H9 (cell line): ENCODE data around the gene FAT4. TPM values are rescaled to one million over a fixed set of nuclear protein-coding genes. Genes with fewer than 3 reads are reported as not detected.

Experiments
- DNase-seq: peaks from one replicate; pipeline ENCODE4 v3.0.0-alpha.2; 2017
- H2AFZ ChIP-seq: one replicate; pipeline ENCODE4 v1.6.1; 2013; ENCODE audit warnings: mild to moderate bottlenecking, low read length, control low read depth, moderate library complexity
- H2AK5ac ChIP-seq: 2 replicates; pipeline ENCODE4 v1.6.1; 2013; ENCODE audit warnings: low read length, control low read depth, mixed read lengths; ENCODE audit not compliant: insufficient read length
- H2BK120ac ChIP-seq: one replicate; pipeline ENCODE4 v1.6.1; 2013; ENCODE audit warnings: low read depth, mild to moderate bottlenecking, low read length, control low read depth, inconsistent platforms; ENCODE audit not compliant: poor library complexity, severe bottlenecking
- H2BK12ac ChIP-seq: 2 replicates; pipeline ENCODE4 v1.6.1; 2013; ENCODE audit warnings: low read length, control low read depth, mixed read lengths, low read depth; ENCODE audit not compliant: insufficient read length
- H2BK15ac ChIP-seq: 2 replicates; pipeline ENCODE4 v1.6.1; 2013; ENCODE audit warnings: low read depth, low read length, control low read depth
- H2BK20ac ChIP-seq: one replicate; pipeline ENCODE4 v1.6.1; 2013; ENCODE audit warnings: low read depth, mild to moderate bottlenecking, low read length, control low read depth, inconsistent platforms; ENCODE audit not compliant: poor library complexity, severe bottlenecking
- H2BK5ac ChIP-seq: 2 replicates; pipeline ENCODE4 v1.6.1; 2013; ENCODE audit warnings: low read length, control low read depth, mixed read lengths; ENCODE audit not compliant: insufficient read length
- H3K14ac ChIP-seq: 2 replicates; pipeline ENCODE4 v1.6.1; 2013; ENCODE audit warnings: low read length, control low read depth; ENCODE audit not compliant: insufficient read depth
- H3K18ac ChIP-seq: 2 replicates; pipeline ENCODE4 v1.6.1; 2013; ENCODE audit warnings: low read depth, mild to moderate bottlenecking, mixed read lengths, low read length, control low read depth; ENCODE audit not compliant: insufficient read length
- H3K23ac ChIP-seq: 2 replicates; pipeline ENCODE4 v1.6.1; 2013; ENCODE audit warnings: low read length, control low read depth, mixed read lengths, low read depth; ENCODE audit not compliant: insufficient read length
- H3K23me2 ChIP-seq: 2 replicates; pipeline ENCODE4 v1.6.1; 2013; ENCODE audit warnings: low read depth, mild to moderate bottlenecking, mixed read lengths, low read length, control low read depth; ENCODE audit not compliant: insufficient read length, poor library complexity, severe bottlenecking
- H3K27ac ChIP-seq: 2 replicates; pipeline ENCODE4 v1.5.1; 2013; ENCODE audit warnings: low read length, control low read depth, mixed read lengths, low read depth; ENCODE audit not compliant: insufficient read length
- H3K27me3 ChIP-seq: 2 replicates; pipeline ENCODE4 v1.6.1; 2013; ENCODE audit warnings: low read length, control low read depth, inconsistent platforms; ENCODE audit not compliant: insufficient read depth
- H3K4ac ChIP-seq: 2 replicates; pipeline ENCODE4 v1.6.1; 2013; ENCODE audit warnings: low read depth, mild to moderate bottlenecking, control low read depth, inconsistent platforms, low read length, moderate library complexity
- H3K4me1 ChIP-seq: 2 replicates; pipeline ENCODE4 v1.6.1; 2013; ENCODE audit warnings: low read length, control low read depth, inconsistent platforms; ENCODE audit not compliant: insufficient read depth
- H3K4me2 ChIP-seq: 2 replicates; pipeline ENCODE4 v1.6.1; 2013; ENCODE audit warnings: low read length, control low read depth, mixed read lengths; ENCODE audit not compliant: insufficient read length, insufficient read depth
- H3K56ac ChIP-seq: 2 replicates; pipeline ENCODE4 v1.6.1; 2013; ENCODE audit warnings: low read depth, mild to moderate bottlenecking, mixed read lengths, low read length, control low read depth; ENCODE audit not compliant: insufficient read length
- H3K79me1 ChIP-seq: 2 replicates; pipeline ENCODE4 v1.6.1; 2013; ENCODE audit warnings: low read depth, mild to moderate bottlenecking, moderate library complexity, low read length, control low read depth, inconsistent platforms; ENCODE audit not compliant: insufficient read depth, poor library complexity, severe bottlenecking
- H3K79me2 ChIP-seq: 2 replicates; pipeline ENCODE4 v1.6.1; 2013; ENCODE audit warnings: low read length, control low read depth, inconsistent platforms; ENCODE audit not compliant: insufficient read depth
- H3K9ac ChIP-seq: 2 replicates; pipeline ENCODE4 v1.6.1; 2013; ENCODE audit warnings: low read length, control low read depth, mixed read lengths; ENCODE audit not compliant: insufficient read length; ENCODE audit errors: extremely low read depth
- H3K9me3 ChIP-seq: one replicate; pipeline ENCODE4 v1.6.1; 2013; ENCODE audit warnings: low read depth, low read length, inconsistent platforms; ENCODE audit not compliant: control insufficient read depth
- H3T11ph ChIP-seq: one replicate; pipeline ENCODE4 v1.6.1; 2013; ENCODE audit warnings: mild to moderate bottlenecking, low read length, control low read depth, inconsistent platforms
- H4K20me1 ChIP-seq: one replicate; pipeline ENCODE4 v1.6.1; 2013; ENCODE audit not compliant: control insufficient read depth, insufficient read length, insufficient read depth
- H4K5ac ChIP-seq: 2 replicates; pipeline ENCODE4 v1.6.1; 2013; ENCODE audit warnings: low read depth, mild to moderate bottlenecking, mixed read lengths, low read length, control low read depth; ENCODE audit not compliant: insufficient read length
- H4K8ac ChIP-seq: replicated peaks from 2 replicates; pipeline ENCODE4 v1.6.1; 2013; ENCODE audit warnings: low read length, control low read depth, mixed read lengths, low read depth; ENCODE audit not compliant: insufficient read length
- H4K91ac ChIP-seq: 2 replicates; pipeline ENCODE4 v1.6.1; 2013; ENCODE audit warnings: low read depth, mild to moderate bottlenecking, moderate library complexity, mixed read lengths, low read length, control low read depth; ENCODE audit not compliant: insufficient read length
- H3K27ac Mint-ChIP-seq, 3 experiments: 2 replicates in 2 of 3; 3 replicates in 1 of 3; pipeline ENCODE4 v1.8.0; 2020 to 2021; ENCODE audit warnings: mixed read lengths in 3 of 3, mild to moderate bottlenecking in 1 of 3, moderate library complexity in 1 of 3
- H3K27me3 Mint-ChIP-seq: 2 replicates; pipeline ENCODE4 v1.8.0; 2021; ENCODE audit warnings: low read depth, mild to moderate bottlenecking, moderate library complexity, mixed read lengths
- H3K36me3 Mint-ChIP-seq, 3 experiments: 2 replicates in 2 of 3; 3 replicates in 1 of 3; pipeline ENCODE4 v1.8.0; 2020 to 2021; ENCODE audit warnings: low read depth in 3 of 3, mixed read lengths in 3 of 3; ENCODE audit not compliant: insufficient read depth in 1 of 3
- H3K4me1 Mint-ChIP-seq, 2 experiments: 2 replicates each; pipeline ENCODE4 v1.8.0; 2020; ENCODE audit warnings: mixed read lengths in 2 of 2
- H3K4me3 Mint-ChIP-seq, 2 experiments: 2 replicates in 1 of 2; 3 replicates in 1 of 2; pipeline ENCODE4 v1.8.0; 2020 to 2021; ENCODE audit warnings: mild to moderate bottlenecking in 2 of 2, mixed read lengths in 2 of 2, moderate library complexity in 1 of 2
- H3K9me3 Mint-ChIP-seq, 2 experiments: 2 replicates in 1 of 2; 3 replicates in 1 of 2; pipeline ENCODE4 v1.8.0; 2020; ENCODE audit warnings: mild to moderate bottlenecking in 2 of 2, mixed read lengths in 2 of 2, moderate library complexity in 1 of 2
- WGBS: extraction: QIAGEN DNeasy Blood & Tissue Kit; methylation state at CpG from one replicate; pipeline ENCODE4 v1.1.7; 2013; ENCODE audit warnings: missing lambda C conversion rate, low lambda C conversion rate, mixed read lengths; ENCODE audit not compliant: insufficient read length; ENCODE audit errors: extremely low coverage; 5-methylcytosine and 5-hydroxymethylcytosine counted together
- total RNA-seq: library from RNA; stranded (reverse); gene quantifications from 2 replicates; pipeline ENCODE4 v1.2.1, GENCODE V29; 2021
- TF ChIP-seq, protein P1 (sequence below): fragments of 200-600 bp; sonication (generic); conservative IDR thresholded peaks from 3 replicates; pipeline ENCODE4 v1.8.0; 2021; ENCODE audit warnings: antibody characterized with exemption, mild to moderate bottlenecking

FAT4 gene
- total RNA-seq, 1 experiment from 2014 or later = 6.9 TPM

DNA sequence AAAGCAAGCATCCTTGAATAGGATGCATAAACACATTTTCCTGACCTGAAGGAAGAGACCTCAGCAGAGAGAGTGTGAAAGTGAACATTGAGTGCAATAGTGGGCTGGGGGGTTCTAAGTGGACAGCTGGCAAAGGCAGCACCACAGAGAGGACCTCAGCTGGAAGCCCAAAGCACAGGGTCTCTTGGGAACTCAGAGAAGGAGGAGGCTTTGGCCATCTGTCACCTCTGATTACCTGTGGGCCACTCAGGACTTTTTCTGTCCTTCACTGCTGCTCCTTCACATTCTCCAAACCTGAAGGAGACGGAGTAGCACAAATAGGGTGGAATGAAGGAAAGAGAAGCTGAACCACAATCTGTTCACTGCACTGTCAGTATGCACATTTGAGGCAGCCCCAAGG, 37.9 kb upstream of the FAT4 start:
- Histone ChIP-seq H3K23me2 (no peaks in the 10 kb centered on the region), H3K18ac (no peak overlapping the region), H3K27ac (no peak overlapping the region), H3K9ac (no peak overlapping the region), H2BK120ac (no peak overlapping the region), H2BK5ac (no peak overlapping the region), H3K4me2 (no peak overlapping the region), H4K20me1 (no peaks in the 10 kb centered on the region), H3K4ac (no peak overlapping the region), H3T11ph (no peak overlapping the region), H2BK12ac (no peak overlapping the region), H3K56ac (no peak overlapping the region), H4K5ac (no peak overlapping the region), H2AK5ac (no peak overlapping the region), H3K9me3 (no peaks in the 10 kb centered on the region), H2BK20ac (no peak overlapping the region), H3K79me1 (no peaks in the 10 kb centered on the region), H3K4me1 (no peaks in the 10 kb centered on the region), H4K8ac (no peak overlapping the region), H4K91ac (no peak overlapping the region), H3K14ac (no peak overlapping the region), H3K79me2 (no peaks in the 10 kb centered on the region), H2AFZ (no peak overlapping the region), H2BK15ac (no peak overlapping the region), H3K27me3 (no peaks in the 10 kb centered on the region), H3K23ac (no peak overlapping the region)
- no peak for DNase-seq
- no peaks in the 10 kb centered on the region for H3K27me3 Mint-ChIP-seq
- no peak overlapping the region for H3K4me3 Mint-ChIP-seq
- TF ChIP-seq, protein P1, sequence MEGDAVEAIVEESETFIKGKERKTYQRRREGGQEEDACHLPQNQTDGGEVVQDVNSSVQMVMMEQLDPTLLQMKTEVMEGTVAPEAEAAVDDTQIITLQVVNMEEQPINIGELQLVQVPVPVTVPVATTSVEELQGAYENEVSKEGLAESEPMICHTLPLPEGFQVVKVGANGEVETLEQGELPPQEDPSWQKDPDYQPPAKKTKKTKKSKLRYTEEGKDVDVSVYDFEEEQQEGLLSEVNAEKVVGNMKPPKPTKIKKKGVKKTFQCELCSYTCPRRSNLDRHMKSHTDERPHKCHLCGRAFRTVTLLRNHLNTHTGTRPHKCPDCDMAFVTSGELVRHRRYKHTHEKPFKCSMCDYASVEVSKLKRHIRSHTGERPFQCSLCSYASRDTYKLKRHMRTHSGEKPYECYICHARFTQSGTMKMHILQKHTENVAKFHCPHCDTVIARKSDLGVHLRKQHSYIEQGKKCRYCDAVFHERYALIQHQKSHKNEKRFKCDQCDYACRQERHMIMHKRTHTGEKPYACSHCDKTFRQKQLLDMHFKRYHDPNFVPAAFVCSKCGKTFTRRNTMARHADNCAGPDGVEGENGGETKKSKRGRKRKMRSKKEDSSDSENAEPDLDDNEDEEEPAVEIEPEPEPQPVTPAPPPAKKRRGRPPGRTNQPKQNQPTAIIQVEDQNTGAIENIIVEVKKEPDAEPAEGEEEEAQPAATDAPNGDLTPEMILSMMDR = no peak
- H3K4me1 Mint-ChIP-seq = no peaks in the 10 kb centered on the region
- no peaks in the 10 kb centered on the region; a peak in 1 of 5 replicates for H3K9me3 Mint-ChIP-seq
- no peaks in the 10 kb centered on the region for H3K36me3 Mint-ChIP-seq
- WGBS = no CpG with 5 or more reads among the region's 1 CpG
- H3K27ac Mint-ChIP-seq = no peak overlapping the region
